Duodenal mucosa (tissue), 2 donors: ENCODE data around the gene PRKAR1A.

ENCODE experiments used
- H3K27ac ChIP-seq: one replicate; pipeline ENCODE4 v1.7.0; 2013; ENCODE audit warnings: low read depth, low read length
- H3K27me3 ChIP-seq, 2 donors: one replicate each; pipeline ENCODE4 v1.7.0; 2013; ENCODE audit warnings: low read length in 2 of 2, control low read depth in 1 of 2; ENCODE audit not compliant: insufficient read depth in 2 of 2, control insufficient read depth in 1 of 2
- H3K36me3 ChIP-seq, 2 donors: one replicate each; pipeline ENCODE4 v1.7.0; 2013; ENCODE audit warnings: low read length in 2 of 2, control low read depth in 1 of 2; ENCODE audit not compliant: insufficient read depth in 2 of 2, control insufficient read depth in 1 of 2
- H3K4me1 ChIP-seq, 2 donors: one replicate each; pipeline ENCODE4 v1.7.0; 2013; ENCODE audit warnings: low read length in 2 of 2, control low read depth in 1 of 2; ENCODE audit not compliant: insufficient read depth in 2 of 2, control insufficient read depth in 1 of 2
- H3K4me3 ChIP-seq, 2 donors: one replicate each; pipeline ENCODE4 v1.7.0; 2013; ENCODE audit warnings: low read length in 2 of 2, low read depth in 1 of 2
- H3K9ac ChIP-seq, 2 donors: one replicate each; pipeline ENCODE4 v1.7.0; 2013; ENCODE audit warnings: low read length in 2 of 2, low read depth in 1 of 2
- H3K9me3 ChIP-seq, 2 donors: one replicate each; pipeline ENCODE4 v1.7.0; 2013; ENCODE audit warnings: low read length in 2 of 2, control low read depth in 1 of 2; ENCODE audit not compliant: control insufficient read depth in 1 of 2

PRKAR1A gene

DNA sequence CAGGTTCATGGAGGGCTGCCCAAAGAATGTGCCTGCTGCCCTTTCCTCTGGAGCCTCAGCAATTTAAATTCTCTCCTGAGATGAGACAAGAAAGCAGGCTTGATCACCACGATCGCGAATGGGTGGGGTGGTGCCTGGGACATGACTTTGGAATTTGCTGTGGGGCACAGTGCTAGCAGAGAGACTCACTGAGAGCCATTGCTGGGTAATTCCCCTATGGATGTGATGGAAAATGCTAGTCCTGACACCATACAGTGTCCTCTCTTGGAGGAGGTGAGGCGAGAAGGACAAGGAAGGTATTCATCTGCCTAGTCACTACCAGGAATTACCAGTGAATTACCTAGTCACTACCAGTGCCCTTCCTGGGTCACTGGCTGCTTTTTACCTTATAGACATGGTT, 73.4 kb downstream of the PRKAR1A start:
- Histone ChIP-seq H3K27me3 (no peaks in the 10 kb centered on the region), H3K9ac (no peak overlapping the region), H3K4me1 (no peaks in the 10 kb centered on the region), H3K9me3 (no peaks in the 10 kb centered on the region), H3K4me3 (no peak overlapping the region), H3K36me3 (no peaks in the 10 kb centered on the region), H3K27ac (no peak overlapping the region)

- H3K9ac ChIP-seq, result no peak overlapping the region
- H3K27me3 ChIP-seq, result no peaks in the 10 kb centered on the region
- H3K4me3 ChIP-seq, result no peak overlapping the region
- no peaks in the 10 kb centered on the region for H3K36me3 ChIP-seq
- H3K4me1 ChIP-seq, result no peaks in the 10 kb centered on the region
- H3K9me3 ChIP-seq, result no peaks in the 10 kb centered on the region
- H3K27ac ChIP-seq, result no peak overlapping the region
Observed at GRCh38 chr17:68587026-68587425, 74.8 kb downstream of the PRKAR1A start.

- Histone ChIP-seq H3K4me3 (no peak overlapping the region), H3K27me3 (no peaks in the 10 kb centered on the region), H3K4me1 (no peaks in the 10 kb centered on the region), H3K36me3 (no peaks in the 10 kb centered on the region), H3K9ac (no peak overlapping the region), H3K9me3 (no peaks in the 10 kb centered on the region), H3K27ac (no peak overlapping the region)
Observed at GRCh38 chr17:68587847-68588246, 75.6 kb downstream of the PRKAR1A start.

DNA sequence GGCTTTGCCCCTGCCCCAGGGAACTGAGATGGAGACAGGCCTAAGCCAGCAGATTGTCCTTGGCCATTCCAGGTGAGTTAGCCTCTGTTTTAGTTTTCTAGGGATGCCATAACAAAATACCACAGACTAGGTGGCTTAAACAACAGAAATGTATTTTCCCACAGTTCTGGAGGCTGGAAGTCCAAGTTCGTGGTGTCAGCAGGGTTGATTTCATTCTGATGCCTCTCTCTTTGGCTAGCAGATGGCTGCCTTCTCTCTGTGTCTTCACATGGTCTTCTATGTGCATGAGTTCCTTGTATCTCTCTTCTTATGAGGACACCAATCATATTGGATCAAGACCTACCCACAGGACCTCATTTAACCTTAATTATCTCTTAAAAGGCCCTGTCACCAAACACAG, 76.1 kb downstream of the PRKAR1A start:
- Histone ChIP-seq H3K4me3 (no peak overlapping the region), H3K9me3 (no peaks in the 10 kb centered on the region), H3K27me3 (no peaks in the 10 kb centered on the region), H3K27ac (no peak overlapping the region), H3K4me1 (no peaks in the 10 kb centered on the region), H3K9ac (no peak overlapping the region), H3K36me3 (no peaks in the 10 kb centered on the region)

GRCh38 chr17:68589086-68589485, 76.9 kb downstream of the PRKAR1A start:
- no peak overlapping the region for H3K4me3 ChIP-seq
- no peaks in the 10 kb centered on the region for H3K4me1 ChIP-seq
- H3K9ac ChIP-seq, result no peak overlapping the region
- H3K36me3 ChIP-seq, result no peaks in the 10 kb centered on the region
- no peaks in the 10 kb centered on the region for H3K9me3 ChIP-seq
- no peak overlapping the region for H3K27ac ChIP-seq
- H3K27me3 ChIP-seq, result no peaks in the 10 kb centered on the region

GRCh38 chr17:68591583-68591982, 79.4 kb downstream of the PRKAR1A start:
- H3K27ac ChIP-seq, result no peak overlapping the region
- H3K9me3 ChIP-seq, result no peaks in the 10 kb centered on the region
- no peak overlapping the region for H3K9ac ChIP-seq
- H3K4me1 ChIP-seq, result no peaks in the 10 kb centered on the region
- no peak overlapping the region for H3K4me3 ChIP-seq
- H3K36me3 ChIP-seq, result no peaks in the 10 kb centered on the region
- peaks cover 4 to 7% of the 10 kb centered on the region in 2 donors for H3K27me3 ChIP-seq

- H3K9ac ChIP-seq, result no peak overlapping the region
- no peaks in the 10 kb centered on the region for H3K4me1 ChIP-seq
- no peak overlapping the region for H3K4me3 ChIP-seq
- H3K36me3 ChIP-seq, result no peaks in the 10 kb centered on the region
- peaks cover 5 to 8% of the 10 kb centered on the region in 2 donors for H3K27me3 ChIP-seq
- no peak overlapping the region for H3K27ac ChIP-seq
- no peaks in the 10 kb centered on the region for H3K9me3 ChIP-seq
Observed at GRCh38 chr17:68592009-68592408, 79.8 kb downstream of the PRKAR1A start.

GRCh38 chr17:68592682-68593641, 80.7 kb downstream of the PRKAR1A start:
- H3K27ac ChIP-seq, result no peak overlapping the region
- H3K9me3 ChIP-seq, result no peaks in the 10 kb centered on the region
- no peak overlapping the region for H3K4me3 ChIP-seq
- no peaks in the 10 kb centered on the region for H3K4me1 ChIP-seq
- H3K27me3 ChIP-seq, result peaks cover 5 to 8% of the 10 kb centered on the region in 2 donors
- H3K9ac ChIP-seq, result no peak overlapping the region
- no peaks in the 10 kb centered on the region for H3K36me3 ChIP-seq

- no peaks in the 10 kb centered on the region for H3K36me3 ChIP-seq
- H3K27ac ChIP-seq, result no peak overlapping the region
- H3K4me1 ChIP-seq, result no peaks in the 10 kb centered on the region
- peaks cover 7 to 8% of the 10 kb centered on the region in 2 donors for H3K27me3 ChIP-seq
- H3K9me3 ChIP-seq, result no peaks in the 10 kb centered on the region
- H3K4me3 ChIP-seq, result no peak overlapping the region
- no peak overlapping the region for H3K9ac ChIP-seq
Observed at GRCh38 chr17:68594552-68594951, 82.3 kb downstream of the PRKAR1A start.

DNA sequence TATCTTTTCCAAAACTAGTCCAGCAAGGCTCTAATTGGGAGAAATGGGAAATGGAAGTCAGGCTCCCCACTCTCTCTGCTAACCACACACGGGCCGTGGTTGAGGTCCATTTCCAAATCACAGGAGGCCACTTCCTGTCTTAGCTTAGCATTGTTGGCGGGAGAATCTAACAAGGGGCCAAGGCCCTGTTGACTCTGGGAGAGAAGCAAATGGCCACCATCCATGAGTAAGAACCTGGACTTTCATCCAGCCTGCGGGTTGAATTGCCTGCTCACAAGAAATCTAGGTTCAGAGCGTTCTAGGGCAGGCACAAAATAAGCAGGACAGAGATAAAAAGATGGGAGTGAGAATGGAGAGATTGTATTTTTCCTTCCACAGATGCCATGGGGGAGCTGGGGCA, 83.3 kb downstream of the PRKAR1A start:
- no peaks in the 10 kb centered on the region for H3K9me3 ChIP-seq
- peaks cover 0 to 3% of the 10 kb centered on the region in 2 donors for H3K4me1 ChIP-seq
- H3K27ac ChIP-seq, result no peak overlapping the region
- peaks cover 16 to 17% of the 10 kb centered on the region in 2 donors for H3K27me3 ChIP-seq
- H3K4me3 ChIP-seq, result no peak overlapping the region
- H3K9ac ChIP-seq, result no peak overlapping the region
- H3K36me3 ChIP-seq, result no peaks in the 10 kb centered on the region
